Endothelial cell (in vitro differentiated cells): Measurements from ENCODE around the gene HSPA4. TPM values are rescaled to one million over a fixed set of nuclear protein-coding genes. Genes with fewer than 3 reads are reported as not detected.

ENCODE experiments used
- DNase-seq: peaks from one replicate; pipeline ENCODE4 v3.0.0; 2021; ENCODE audit warnings: low spot score
- H3K27ac Mint-ChIP-seq: one replicate; pipeline ENCODE4 v1.8.0; 2021; ENCODE audit warnings: mixed read lengths, inconsistent platforms; ENCODE audit not compliant: unreplicated experiment
- H3K27me3 Mint-ChIP-seq: one replicate; pipeline ENCODE4 v1.8.0; 2021; ENCODE audit warnings: mild to moderate bottlenecking, moderate library complexity, mixed read lengths, inconsistent platforms; ENCODE audit not compliant: unreplicated experiment
- H3K36me3 Mint-ChIP-seq: one replicate; pipeline ENCODE4 v1.8.0; 2021; ENCODE audit warnings: mild to moderate bottlenecking, low read depth, mixed read lengths, inconsistent platforms; ENCODE audit not compliant: unreplicated experiment
- H3K4me1 Mint-ChIP-seq: one replicate; pipeline ENCODE4 v1.8.0; 2021; ENCODE audit warnings: mild to moderate bottlenecking, mixed read lengths, inconsistent platforms; ENCODE audit not compliant: unreplicated experiment
- H3K4me3 Mint-ChIP-seq: one replicate; pipeline ENCODE4 v1.8.0; 2021; ENCODE audit warnings: mild to moderate bottlenecking, mixed read lengths, inconsistent platforms; ENCODE audit not compliant: unreplicated experiment
- H3K9me3 Mint-ChIP-seq: one replicate; pipeline ENCODE4 v1.8.0; 2021; ENCODE audit warnings: mixed read lengths, inconsistent platforms; ENCODE audit not compliant: unreplicated experiment
- CTCF ChIP-seq: fragments of 200-600 bp; sonication (generic); IDR thresholded peaks from one replicate; pipeline ENCODE4 v1.5.0; 2021; ENCODE audit warnings: antibody characterized with exemption; ENCODE audit not compliant: unreplicated experiment
- total RNA-seq: library from RNA; stranded (reverse); fragmentation: NEBNext Ultra II Directional; extraction: Animal tissue kit (Norgen Biotek cat#: 25700); gene quantifications from one replicate; pipeline ENCODE4 v1.2.1, GENCODE V29; 2021; ENCODE audit not compliant: unreplicated experiment

HSPA4 gene
- total RNA-seq, 1 donor from 2014 or later, result 162 TPM

GRCh38 chr5:133150909-133151544, 99.2 kb downstream of the HSPA4 start:
- no peak for DNase-seq
- Mint-ChIP-seq H3K9me3 (no peaks in the 10 kb centered on the region), H3K4me1 (no peaks in the 10 kb centered on the region), H3K27ac (no peak overlapping the region), H3K4me3 (no peak overlapping the region), H3K36me3 (no peaks in the 10 kb centered on the region), H3K27me3 (peaks cover 2% of the 10 kb centered on the region)
- no peak for TF ChIP-seq CTCF

GRCh38 chr5:133154274-133155075, 102.7 kb downstream of the HSPA4 start:
- TF ChIP-seq CTCF, result no peak
- Mint-ChIP-seq H3K27me3 (no peaks in the 10 kb centered on the region), H3K36me3 (no peaks in the 10 kb centered on the region), H3K9me3 (no peaks in the 10 kb centered on the region), H3K27ac (no peak overlapping the region), H3K4me3 (no peak overlapping the region), H3K4me1 (no peaks in the 10 kb centered on the region)
- no peak for DNase-seq

GRCh38 chr5:133155326-133155969, 103.6 kb downstream of the HSPA4 start:
- Mint-ChIP-seq H3K9me3 (no peaks in the 10 kb centered on the region), H3K36me3 (no peaks in the 10 kb centered on the region), H3K4me1 (no peaks in the 10 kb centered on the region), H3K27me3 (no peaks in the 10 kb centered on the region), H3K27ac (no peak overlapping the region), H3K4me3 (no peak overlapping the region)
- no peak for TF ChIP-seq CTCF
- no peak for DNase-seq

Other genes starting within 250 kb of the HSPA4 start
- gene SOWAHA, start 238.7 kb upstream of the HSPA4 start, total RNA-seq, result not detected
- 5.6 TPM for gene SHROOM1, start 221.4 kb upstream of the HSPA4 start, total RNA-seq
- 0.33 TPM for gene GDF9, start 185.5 kb upstream of the HSPA4 start, total RNA-seq
- gene UQCRQ, start 185.4 kb upstream of the HSPA4 start, total RNA-seq, result 152 TPM
- 0.82 TPM for gene LEAP2, start 178.3 kb upstream of the HSPA4 start, total RNA-seq
- 87.4 TPM for gene AFF4, start 88.4 kb upstream of the HSPA4 start, total RNA-seq
- gene ZCCHC10, start 25.5 kb upstream of the HSPA4 start, total RNA-seq, result 33.0 TPM